ENCODE measurements around the gene RTP5.

- TF ChIP-seq, protein P1, sequence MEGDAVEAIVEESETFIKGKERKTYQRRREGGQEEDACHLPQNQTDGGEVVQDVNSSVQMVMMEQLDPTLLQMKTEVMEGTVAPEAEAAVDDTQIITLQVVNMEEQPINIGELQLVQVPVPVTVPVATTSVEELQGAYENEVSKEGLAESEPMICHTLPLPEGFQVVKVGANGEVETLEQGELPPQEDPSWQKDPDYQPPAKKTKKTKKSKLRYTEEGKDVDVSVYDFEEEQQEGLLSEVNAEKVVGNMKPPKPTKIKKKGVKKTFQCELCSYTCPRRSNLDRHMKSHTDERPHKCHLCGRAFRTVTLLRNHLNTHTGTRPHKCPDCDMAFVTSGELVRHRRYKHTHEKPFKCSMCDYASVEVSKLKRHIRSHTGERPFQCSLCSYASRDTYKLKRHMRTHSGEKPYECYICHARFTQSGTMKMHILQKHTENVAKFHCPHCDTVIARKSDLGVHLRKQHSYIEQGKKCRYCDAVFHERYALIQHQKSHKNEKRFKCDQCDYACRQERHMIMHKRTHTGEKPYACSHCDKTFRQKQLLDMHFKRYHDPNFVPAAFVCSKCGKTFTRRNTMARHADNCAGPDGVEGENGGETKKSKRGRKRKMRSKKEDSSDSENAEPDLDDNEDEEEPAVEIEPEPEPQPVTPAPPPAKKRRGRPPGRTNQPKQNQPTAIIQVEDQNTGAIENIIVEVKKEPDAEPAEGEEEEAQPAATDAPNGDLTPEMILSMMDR (IDR thresholded peaks at IDR 0.05): no peak
- TF ChIP-seq SMC3 (IDR thresholded peaks at IDR 0.05; ENCODE audit: low read depth, low read length) (no peak), JUND (IDR thresholded peaks at IDR 0.05) (no peak), YY1 (IDR thresholded peaks at IDR 0.05; ENCODE audit: low read depth) (no peak), POLR2AphosphoS5 (IDR thresholded peaks at IDR 0.05; ENCODE audit: low read depth, low read length) (no peak), RAD21 (IDR thresholded peaks at IDR 0.05; ENCODE audit: low read length) (no peak), EP300 (IDR thresholded peaks at IDR 0.05; ENCODE audit: borderline replicate concordance in 1 of 2, low read depth in 1 of 2, low read length in 1 of 2) (no peak), NRF1 (IDR thresholded peaks at IDR 0.05; ENCODE audit: low read depth, low read length) (no peak), TEAD4 (IDR thresholded peaks at IDR 0.05; ENCODE audit: borderline replicate concordance, insufficient read depth) (no peak), EZH2phosphoT487 (IDR thresholded peaks at IDR 0.05; ENCODE audit: borderline replicate concordance, low read depth) (no peak)
- TF ChIP-seq, protein P2, sequence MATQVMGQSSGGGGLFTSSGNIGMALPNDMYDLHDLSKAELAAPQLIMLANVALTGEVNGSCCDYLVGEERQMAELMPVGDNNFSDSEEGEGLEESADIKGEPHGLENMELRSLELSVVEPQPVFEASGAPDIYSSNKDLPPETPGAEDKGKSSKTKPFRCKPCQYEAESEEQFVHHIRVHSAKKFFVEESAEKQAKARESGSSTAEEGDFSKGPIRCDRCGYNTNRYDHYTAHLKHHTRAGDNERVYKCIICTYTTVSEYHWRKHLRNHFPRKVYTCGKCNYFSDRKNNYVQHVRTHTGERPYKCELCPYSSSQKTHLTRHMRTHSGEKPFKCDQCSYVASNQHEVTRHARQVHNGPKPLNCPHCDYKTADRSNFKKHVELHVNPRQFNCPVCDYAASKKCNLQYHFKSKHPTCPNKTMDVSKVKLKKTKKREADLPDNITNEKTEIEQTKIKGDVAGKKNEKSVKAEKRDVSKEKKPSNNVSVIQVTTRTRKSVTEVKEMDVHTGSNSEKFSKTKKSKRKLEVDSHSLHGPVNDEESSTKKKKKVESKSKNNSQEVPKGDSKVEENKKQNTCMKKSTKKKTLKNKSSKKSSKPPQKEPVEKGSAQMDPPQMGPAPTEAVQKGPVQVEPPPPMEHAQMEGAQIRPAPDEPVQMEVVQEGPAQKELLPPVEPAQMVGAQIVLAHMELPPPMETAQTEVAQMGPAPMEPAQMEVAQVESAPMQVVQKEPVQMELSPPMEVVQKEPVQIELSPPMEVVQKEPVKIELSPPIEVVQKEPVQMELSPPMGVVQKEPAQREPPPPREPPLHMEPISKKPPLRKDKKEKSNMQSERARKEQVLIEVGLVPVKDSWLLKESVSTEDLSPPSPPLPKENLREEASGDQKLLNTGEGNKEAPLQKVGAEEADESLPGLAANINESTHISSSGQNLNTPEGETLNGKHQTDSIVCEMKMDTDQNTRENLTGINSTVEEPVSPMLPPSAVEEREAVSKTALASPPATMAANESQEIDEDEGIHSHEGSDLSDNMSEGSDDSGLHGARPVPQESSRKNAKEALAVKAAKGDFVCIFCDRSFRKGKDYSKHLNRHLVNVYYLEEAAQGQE (IDR thresholded peaks at IDR 0.05; ENCODE audit: low read depth, low read length): no peak
- TF ChIP-seq, protein P3, sequence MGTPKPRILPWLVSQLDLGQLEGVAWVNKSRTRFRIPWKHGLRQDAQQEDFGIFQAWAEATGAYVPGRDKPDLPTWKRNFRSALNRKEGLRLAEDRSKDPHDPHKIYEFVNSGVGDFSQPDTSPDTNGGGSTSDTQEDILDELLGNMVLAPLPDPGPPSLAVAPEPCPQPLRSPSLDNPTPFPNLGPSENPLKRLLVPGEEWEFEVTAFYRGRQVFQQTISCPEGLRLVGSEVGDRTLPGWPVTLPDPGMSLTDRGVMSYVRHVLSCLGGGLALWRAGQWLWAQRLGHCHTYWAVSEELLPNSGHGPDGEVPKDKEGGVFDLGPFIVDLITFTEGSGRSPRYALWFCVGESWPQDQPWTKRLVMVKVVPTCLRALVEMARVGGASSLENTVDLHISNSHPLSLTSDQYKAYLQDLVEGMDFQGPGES (IDR thresholded peaks at IDR 0.05; ENCODE audit: low read depth, low read length): no peak
Observed at GRCh38 chr2:241901018-241901380, 31.5 kb downstream of the RTP5 start.
